Fibroblast of mammary gland (primary cell): ENCODE measurements around the gene SAG.
"Not testable (repeated sequence)": the region's sequence is repeated elsewhere in the genome, so short reads cannot be mapped to it uniquely, and the experiment has no call there.

ENCODE experiments used
- DNase-seq: peaks from one replicate; pipeline ENCODE4 v3.0.0-alpha.2; 2010; ENCODE audit warnings: low read depth
- H3K4me3 ChIP-seq: 2 replicates; pipeline ENCODE4 v1.5.1; 2011; ENCODE audit warnings: low read depth, mild to moderate bottlenecking, low read length, moderate library complexity; ENCODE audit not compliant: control insufficient read depth
- CTCF ChIP-seq: conservative IDR thresholded peaks from 2 replicates; pipeline ENCODE4 v1.5.1; 2011; ENCODE audit warnings: low read depth, low read length, inconsistent platforms; ENCODE audit not compliant: control insufficient read depth, insufficient read depth

SAG gene

GRCh38 chr2:233334915-233335314, 27.3 kb downstream of the SAG start:
- no peak for DNase-seq
- TF ChIP-seq CTCF = no peak
- H3K4me3 ChIP-seq = no peak overlapping the region

GRCh38 chr2:233336091-233336490, 28.5 kb downstream of the SAG start:
- DNase-seq, H3K4me3 ChIP-seq: not testable (repeated sequence)

GRCh38 chr2:233336541-233336940, 28.9 kb downstream of the SAG start:
- no peak overlapping the region for H3K4me3 ChIP-seq
- TF ChIP-seq CTCF = no peak
- DNase-seq = no peak

GRCh38 chr2:233338046-233338445, 30.4 kb downstream of the SAG start:
- no peak overlapping the region for H3K4me3 ChIP-seq
- DNase-seq = no peak
- TF ChIP-seq CTCF = no peak

- DNase-seq = no peak
- no peak for TF ChIP-seq CTCF
- no peak overlapping the region for H3K4me3 ChIP-seq
Measured at GRCh38 chr2:233338812-233339368, 31.3 kb downstream of the SAG start.

GRCh38 chr2:233339427-233339826, 31.8 kb downstream of the SAG start:
- no peak for TF ChIP-seq CTCF
- H3K4me3 ChIP-seq = no peak overlapping the region
- DNase-seq = no peak

GRCh38 chr2:233341296-233341695, 33.7 kb downstream of the SAG start:
- no peak overlapping the region for H3K4me3 ChIP-seq
- no peak for DNase-seq
- TF ChIP-seq CTCF = no peak
